ENCODE measurements around the gene RELT.

Gene RELT

DNA sequence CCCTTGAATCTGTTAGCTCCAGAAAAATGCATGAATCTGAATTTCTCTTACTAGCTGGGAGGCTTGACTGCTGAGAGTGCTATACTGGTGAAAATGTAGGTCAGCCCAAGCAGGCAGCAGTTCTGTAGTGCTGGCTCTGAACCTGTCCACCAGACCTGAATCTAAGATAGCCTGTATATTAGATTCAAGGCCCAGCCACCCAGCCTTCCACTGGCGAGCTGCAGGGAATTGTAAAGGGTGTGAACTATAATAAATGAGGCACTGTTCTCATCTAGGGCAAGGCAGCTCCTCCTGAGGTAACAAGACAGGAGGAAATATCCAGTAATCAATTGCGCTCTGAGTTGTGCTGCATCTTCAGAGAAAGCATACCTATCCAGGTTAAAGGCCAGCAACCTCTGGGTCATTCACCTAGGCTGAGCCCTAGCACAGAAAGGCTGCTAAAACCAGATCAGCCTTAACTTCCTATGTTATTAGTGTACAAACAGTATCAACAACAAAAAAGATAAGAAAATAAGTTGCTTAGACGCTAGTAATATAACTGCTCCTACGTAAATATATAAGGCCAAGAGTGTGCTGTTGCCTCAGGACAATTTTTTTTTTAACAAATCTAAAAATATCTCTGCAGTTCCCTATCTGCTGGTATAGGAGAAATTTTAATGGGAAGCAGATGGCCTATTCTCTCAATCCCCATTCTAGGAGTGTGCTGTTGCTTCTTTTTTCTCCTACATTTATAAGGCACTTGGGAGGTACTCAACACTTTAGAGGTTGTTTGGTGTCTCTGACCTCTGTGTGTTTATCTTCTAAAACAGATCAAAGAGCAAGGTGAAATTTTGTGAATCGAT is 63.0 kb downstream of the RELT start:
- DNase-seq (ENCODE audit: low spot score): no peak

DNA sequence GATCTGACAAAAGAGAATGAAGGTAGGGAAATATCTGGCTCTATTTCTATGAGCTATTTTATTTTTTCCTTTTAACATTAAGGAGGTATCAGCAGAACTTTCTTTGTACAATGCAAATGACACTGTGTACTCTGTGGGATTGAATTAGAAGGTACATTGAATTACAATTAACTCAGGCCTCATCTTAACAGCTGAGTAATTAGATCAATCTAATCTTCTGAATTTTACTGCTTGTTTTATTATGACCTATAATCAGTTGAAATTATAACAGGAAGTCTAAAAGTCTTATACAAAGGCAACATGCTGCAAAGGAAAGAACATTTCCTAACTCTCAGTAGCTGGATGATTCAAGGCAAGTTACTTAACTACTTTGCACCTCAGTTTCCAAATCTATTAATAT is 69.8 kb downstream of the RELT start:
- DNase-seq (ENCODE audit: low spot score): no peak

DNA sequence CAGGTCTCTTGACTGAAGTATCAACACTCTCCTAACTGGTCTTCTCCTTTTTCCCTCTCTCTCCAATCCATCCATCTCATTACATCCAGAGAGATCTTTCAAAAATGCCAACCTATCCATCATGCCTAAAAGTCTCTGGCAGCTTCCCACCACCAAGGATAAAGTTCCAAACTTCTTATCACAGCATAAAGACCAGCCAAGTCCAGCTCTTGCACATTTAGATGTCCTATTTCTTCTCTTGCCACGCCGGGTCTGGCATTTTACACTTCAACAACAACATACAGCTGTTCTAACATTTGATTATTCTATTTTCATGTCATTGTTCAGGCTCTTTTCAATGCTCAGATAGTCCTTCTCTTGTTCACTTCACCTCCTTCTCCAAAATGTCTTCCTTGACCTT is 70.6 kb downstream of the RELT start:
- no peak for DNase-seq (ENCODE audit: low spot score)
